Measurements from ENCODE around the gene ATG2A. TPM values are rescaled to one million over a fixed set of nuclear protein-coding genes. Genes with fewer than 3 reads are reported as not detected.

Gene ATG2A
- total and polyA plus RNA-seq, 10 of the 15 experiments (the other 5 are each of a cell fraction or from before 2014, with no cell fraction given) = 0.08 to 19.0 (median 4.6) TPM

DNA sequence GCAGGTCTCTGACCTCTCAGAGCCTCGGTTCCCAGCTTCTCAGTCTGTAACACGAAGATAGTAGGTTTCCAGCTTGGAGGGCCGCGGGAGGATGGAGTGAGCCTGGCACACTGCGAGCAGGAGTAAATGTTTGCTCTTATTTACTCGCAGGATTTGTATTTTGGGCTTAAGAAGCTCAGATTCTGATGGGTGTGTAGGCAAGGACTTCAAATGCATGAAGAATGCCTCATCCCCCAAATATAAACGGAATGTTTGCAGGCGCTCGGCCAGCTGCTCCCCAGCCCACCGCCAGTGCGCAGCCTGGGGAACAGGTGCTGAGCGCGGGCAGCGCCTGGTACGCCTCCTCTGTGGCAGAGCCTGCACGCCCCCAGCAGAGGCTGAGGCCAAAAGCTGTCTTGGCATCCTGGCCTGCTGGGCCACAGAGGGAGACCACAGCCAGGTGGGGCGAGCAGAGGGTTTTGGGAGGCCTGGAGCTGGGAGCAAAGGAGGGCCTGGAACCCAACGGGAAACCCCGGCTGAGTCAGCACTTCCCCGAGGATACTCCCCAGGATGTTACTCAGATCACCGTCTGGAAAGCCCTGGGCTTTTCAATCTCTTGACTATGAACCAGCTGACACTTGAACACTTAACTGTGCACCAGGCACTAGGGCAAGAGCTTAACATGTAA is 48.0 kb downstream of the ATG2A start (continued):
- TF ChIP-seq REST (IDR thresholded peaks at IDR 0.05; ENCODE audit: low read depth, low read length) (no peak), NFYA (IDR thresholded peaks at IDR 0.05; ENCODE audit: borderline replicate concordance, low read depth, low read length) (no peak), TCF12 (IDR thresholded peaks at IDR 0.05; ENCODE audit: low read depth, low read length) (peak; percentile 50; the same call in 1 of the 2 replicates), IKZF1 (conservative IDR thresholded peaks at IDR 0.05) (peak; percentile 23; the same call in 1 of the 2 replicates), NFXL1 (IDR thresholded peaks at IDR 0.05; ENCODE audit: borderline replicate concordance) (no peak)

GRCh38 chr11:64867748-64868462 is 49.1 kb downstream of the ATG2A start:
- Histone ChIP-seq H3K79me2 (ENCODE audit: control insufficient read depth, insufficient read depth, low read length) (peaks cover 93% of the 10 kb centered on the region), H2AFZ (ENCODE audit: control insufficient read depth, low read depth, low read length) (no peak overlapping the region), H4K20me1 (ENCODE audit: control insufficient read depth, insufficient read depth) (peaks cover 3% of the 10 kb centered on the region; the same call in 1 of the 2 replicates), H3K4me3 (no peak overlapping the region), H3K4me1 (ENCODE audit: control insufficient read depth, insufficient read depth, low read length) (peaks cover 93% of the 10 kb centered on the region), H3K36me3 (ENCODE audit: control insufficient read depth in 2 of 2, insufficient read depth in 2 of 2, low read length in 1 of 2) (peaks cover 26 to 31% of the 10 kb centered on the region in 2 experiments; a peak in 3 of 4 replicates), H3K27ac (ENCODE audit: control insufficient read depth, insufficient read depth) (peak overlapping the region; percentile 92), H3K9ac (ENCODE audit: control insufficient read depth, insufficient read depth, low read length) (peak overlapping the region; percentile 8), H3K4me2 (ENCODE audit: control insufficient read depth, insufficient read depth) (peak overlapping the region; percentile 62), H3K9me3 (replicated peaks; ENCODE audit: control insufficient read depth, insufficient read depth, low read length) (no peaks in the 10 kb centered on the region), H3K27me3 (replicated peaks in 1 of 2; ENCODE audit: control insufficient read depth in 2 of 2, insufficient read depth in 2 of 2, low read length in 1 of 2) (no peaks in the 10 kb centered on the region)
- in situ Hi-C loops (cut with MboI) = loop anchor here (10.0 kb wide), 1 partner anchor 557 kb away; the partner anchor contains the start of gene NEAT1
- 75% methylated on average over 28 of the region's 28 CpGs for WGBS (ENCODE audit: insufficient coverage, insufficient replicate concordance, low lambda C conversion rate, missing lambda C conversion rate)
- CTCF ChIA-PET = interaction anchor here (3.1 to 28.8 kb wide), 3 partner anchors 8 to 19 kb away, joined by 37 to 1208 read pairs (median 374); partner anchors contain the start of genes CDC42BPG and EHD1
- ATAC-seq (no peak), FAIRE-seq (no peak), DNase-seq (ENCODE audit: low read depth, low spot score) (no peak)
- TF ChIP-seq, protein P1, sequence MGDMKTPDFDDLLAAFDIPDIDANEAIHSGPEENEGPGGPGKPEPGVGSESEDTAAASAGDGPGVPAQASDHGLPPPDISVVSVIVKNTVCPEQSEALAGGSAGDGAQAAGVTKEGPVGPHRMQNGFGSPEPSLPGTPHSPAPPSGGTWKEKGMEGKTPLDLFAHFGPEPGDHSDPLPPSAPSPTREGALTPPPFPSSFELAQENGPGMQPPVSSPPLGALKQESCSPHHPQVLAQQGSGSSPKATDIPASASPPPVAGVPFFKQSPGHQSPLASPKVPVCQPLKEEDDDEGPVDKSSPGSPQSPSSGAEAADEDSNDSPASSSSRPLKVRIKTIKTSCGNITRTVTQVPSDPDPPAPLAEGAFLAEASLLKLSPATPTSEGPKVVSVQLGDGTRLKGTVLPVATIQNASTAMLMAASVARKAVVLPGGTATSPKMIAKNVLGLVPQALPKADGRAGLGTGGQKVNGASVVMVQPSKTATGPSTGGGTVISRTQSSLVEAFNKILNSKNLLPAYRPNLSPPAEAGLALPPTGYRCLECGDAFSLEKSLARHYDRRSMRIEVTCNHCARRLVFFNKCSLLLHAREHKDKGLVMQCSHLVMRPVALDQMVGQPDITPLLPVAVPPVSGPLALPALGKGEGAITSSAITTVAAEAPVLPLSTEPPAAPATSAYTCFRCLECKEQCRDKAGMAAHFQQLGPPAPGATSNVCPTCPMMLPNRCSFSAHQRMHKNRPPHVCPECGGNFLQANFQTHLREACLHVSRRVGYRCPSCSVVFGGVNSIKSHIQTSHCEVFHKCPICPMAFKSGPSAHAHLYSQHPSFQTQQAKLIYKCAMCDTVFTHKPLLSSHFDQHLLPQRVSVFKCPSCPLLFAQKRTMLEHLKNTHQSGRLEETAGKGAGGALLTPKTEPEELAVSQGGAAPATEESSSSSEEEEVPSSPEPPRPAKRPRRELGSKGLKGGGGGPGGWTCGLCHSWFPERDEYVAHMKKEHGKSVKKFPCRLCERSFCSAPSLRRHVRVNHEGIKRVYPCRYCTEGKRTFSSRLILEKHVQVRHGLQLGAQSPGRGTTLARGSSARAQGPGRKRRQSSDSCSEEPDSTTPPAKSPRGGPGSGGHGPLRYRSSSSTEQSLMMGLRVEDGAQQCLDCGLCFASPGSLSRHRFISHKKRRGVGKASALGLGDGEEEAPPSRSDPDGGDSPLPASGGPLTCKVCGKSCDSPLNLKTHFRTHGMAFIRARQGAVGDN (IDR thresholded peaks at IDR 0.05) = no peak
- TF ChIP-seq IKZF1 (conservative IDR thresholded peaks at IDR 0.05) (0 out of 2 replicates have a peak, but pooled peaks have one; percentile 11), POLR2A (IDR thresholded peaks at IDR 0.05; ENCODE audit: low read depth, low read length) (peak; percentile 58; the same call in 1 of the 2 replicates), POLR2AphosphoS5 (IDR thresholded peaks at IDR 0.05; ENCODE audit: low read length) (peak; percentile 23; the same call in 1 of the 2 replicates), SRF (IDR thresholded peaks at IDR 0.05; ENCODE audit: low read depth in 2 of 2, low read length in 2 of 2) (no peak)
- RAD21 ChIA-PET (ENCODE audit: unreplicated experiment) = interaction anchor here (1.5 to 15.8 kb wide), 4 partner anchors 9 to 19 kb away, joined by 4 to 316 read pairs (median 138); partner anchors contain the start of genes CDC42BPG and EHD1
- SMC1A ChIA-PET (ENCODE audit: uncharacterized antibody, unreplicated experiment) = interaction anchor here (1.2 to 15.0 kb wide), 5 partner anchors 9 to 26 kb away, joined by 3 to 306 read pairs (median 12); partner anchors contain the start of gene CDC42BPG
- POLR2A ChIA-PET = interaction anchor here (0.6 to 24.3 kb wide), 5 partner anchors 9 to 292 kb away, joined by 3 to 620 read pairs (median 30); partner anchors contain the start of genes CDC42BPG and EHD1
- intact Hi-C loops (cut with micrococcal nuclease; ENCODE audit: unreplicated experiment) = no loop called here
- no TSS peak for BruUV-seq (replicated peaks)
